OCI-LY3 (cell line): ENCODE data around the gene SLC22A4.

Source experiments
- CTCF ChIP-seq: fragments of 200-600, 300-600 bp; sonication (generic); IDR thresholded peaks from 2 replicates; pipeline ENCODE4 v1.5.1; 2014; ENCODE audit warnings: antibody characterized with exemption, low read length, low read depth
- EZH2phosphoT487 ChIP-seq: fragments of 200-600 bp; shearing (Covaris generic); IDR thresholded peaks from 2 replicates; pipeline ENCODE4 v1.6.1; 2018; ENCODE audit warnings: antibody characterized with exemption, mixed run types, low read depth

GRCh38 chr5:132256086-132256782, 38.0 kb upstream of the SLC22A4 start:
- TF ChIP-seq CTCF: no peak
- TF ChIP-seq EZH2phosphoT487: no peak
